Heart left ventricle (tissue), 16 donors: ENCODE results near the gene MEGF10. TPM values are rescaled to one million over a fixed set of nuclear protein-coding genes. Genes with fewer than 3 reads are reported as not detected.

Experiments used
- ATAC-seq, 4 donors: fragments of 200-7000 bp; cut with Tn5 transposase; one replicate each; pipeline ENCODE4 v1.9.1; 2020 to 2022; ENCODE audit warnings: moderate library complexity in 4 of 4, mild to moderate bottlenecking in 3 of 4, moderate number of reproducible peaks in 1 of 4
- DNase-seq, 5 donors: peaks; one replicate each; pipeline ENCODE4 v3.0.0-alpha.2; 2020
- H3K27ac ChIP-seq, 12 donors: fragments of 200-600 bp; sonication (generic) in 4 of 12; one replicate each; pipeline versions ENCODE4 v1.5.0 to v1.8.0; 2016 to 2022; ENCODE audit warnings: mild to moderate bottlenecking in 2 of 12
- H3K27me3 ChIP-seq, 9 donors: fragments of 200-600 bp; sonication (generic) in 2 of 9; one replicate each; pipeline versions ENCODE4 v1.5.1 to v1.8.0; 2016 to 2022; ENCODE audit warnings: mild to moderate bottlenecking in 3 of 9
- H3K36me3 ChIP-seq, 9 donors: fragments of 200-600 bp; sonication (generic) in 2 of 9; one replicate each; pipeline versions ENCODE4 v1.5.0 to v1.8.0; 2018 to 2022; ENCODE audit warnings: mild to moderate bottlenecking in 2 of 9
- H3K4me1 ChIP-seq, 12 donors: fragments of 200-600 bp; sonication (generic) in 4 of 12; one replicate each; pipeline versions ENCODE4 v1.5.0 to v1.8.0; 2016 to 2022; ENCODE audit warnings: mild to moderate bottlenecking in 3 of 12
- H3K4me3 ChIP-seq, 12 donors: fragments of 200-600 bp; sonication (generic) in 4 of 12; one replicate each; pipeline versions ENCODE4 v1.5.0 to v1.8.0; 2017 to 2022; ENCODE audit warnings: mild to moderate bottlenecking in 9 of 12, moderate library complexity in 4 of 12
- H3K9me3 ChIP-seq, 12 donors: fragments of 200-600 bp; sonication (generic) in 4 of 12; one replicate each; pipeline versions ENCODE4 v1.5.0 to v1.8.0; 2016 to 2022; ENCODE audit warnings: mild to moderate bottlenecking in 1 of 12
- CTCF ChIP-seq, 12 donors: fragments of 200-600 bp; sonication (generic) in 4 of 12; IDR thresholded peaks; one replicate each; pipeline versions ENCODE4 v1.5.0 to v1.8.0; 2018 to 2022; ENCODE audit warnings: antibody characterized with exemption in 12 of 12, mild to moderate bottlenecking in 5 of 12
- POLR2A ChIP-seq, 2 donors: fragments of 450-650 bp; IDR thresholded peaks; one replicate each; pipeline ENCODE4 v1.6.1; 2017; ENCODE audit warnings: antibody characterized with exemption in 2 of 2, mild to moderate bottlenecking in 2 of 2, moderate library complexity in 2 of 2
- WGBS, 4 donors: extraction: QIAGEN DNeasy Blood & Tissue Kit in 2 of 4; methylation state at CpG; one replicate each; pipeline versions ENCODE4 v1.1.5 to v1.1.7; 2013 to 2018; 5-methylcytosine and 5-hydroxymethylcytosine counted together
- intact Hi-C, 10 donors: fragments of 100-400 bp; cut with DNase I; formaldehyde crosslinking; loops; one replicate each; pipeline versions ENCODE4 v1.11.1 to v1.14.2; 2022
- polyA plus RNA-seq, 2 donors: library from polyadenylated mRNA; stranded (reverse); fragments of 200-250 nt; gene quantifications; one replicate each; pipeline ENCODE4 v1.2.3, GENCODE V29; 2013
- total RNA-seq, 9 donors: library from RNA; depleted of rRNA in 2 of 9; stranded (reverse); fragments of >200 nt in 2 of 9; fragmentation: NEBNext Ultra II Directional in 3 of 9; extraction: Animal tissue kit (Norgen Biotek cat#: 25700) in 3 of 9; gene quantifications; one replicate each; pipeline versions ENCODE4 v1.1.0 to v1.2.4, GENCODE V29; 2016 to 2023
- donor health status: ischemic (EF 13 %, LVEDD 7.1; RV severe dilation, severe dysfunction).
- donor health status: healthy with polysubstance abuse.
- donor health status: DM: no; HTN: yes; CAD: no.
- donor health status: DM: no; HTN: no; CAD: no.
- donor health status: ischemic (EF 25% LVEDD 6.9; RV normal size, moderate dysfunction).
- donor health status: ischemic (EF 25% LVEDD 5.7; RV mildly dilated, moderate dysfunction).
- donor health status: healthy.
- donor health status: DM: yes; HTN: yes; CAD: no.
- donor health status: ischemic (EF 35%, LVEDD 5.7; RV mildly dilated, moderate dysfunction).
- donor health status: nonischemic (EF 11% LVEDD 7.7; RV severe dilation, severe dysfunction).
- donor health status: DM: yes; HTN: yes; CAD: no.
- donor health status: PGD.
- donor health status: ischemic (EF 29% LVEDD 5.4; RV normal size, mild dysfunction).
- donor health status: nonischemic (EF 23%, LVEDD 6.1; RV moderate dilation, normal function).

The MEGF10 gene
- total and polyA plus RNA-seq, 11 donors = 0.04 to 1.3 (median 0.32) TPM

GRCh38 chr5:127321465-127321864 is 30.9 kb downstream of the MEGF10 start:
- Histone ChIP-seq H3K36me3 (no peaks in the 10 kb centered on the region), H3K4me3 (no peak overlapping the region), H3K27ac (no peak overlapping the region), H3K27me3 (no peaks in the 10 kb centered on the region), H3K4me1 (no peaks in the 10 kb centered on the region), H3K9me3 (no peaks in the 10 kb centered on the region)
- DNase-seq (no peak), ATAC-seq (no peak)
- TF ChIP-seq CTCF (IDR thresholded peaks at IDR 0.05) = no peak
- no peak for TF ChIP-seq POLR2A (IDR thresholded peaks at IDR 0.05)
- intact Hi-C loops = no loop called here
- 70 to 85% (median 79%) methylated on average over 2 of the region's 2 CpGs for WGBS, 4 donors

- WGBS, 4 donors = 80 to 94% (median 89%) methylated on average over 1 of the region's 1 CpG
- no peak for TF ChIP-seq POLR2A (IDR thresholded peaks at IDR 0.05)
- no peak for TF ChIP-seq CTCF (IDR thresholded peaks at IDR 0.05)
- no peaks in the 10 kb centered on the region for H3K4me1 ChIP-seq
These were observed 31.8 kb downstream of the MEGF10 start for GRCh38 chr5:127322403-127322802.

DNA sequence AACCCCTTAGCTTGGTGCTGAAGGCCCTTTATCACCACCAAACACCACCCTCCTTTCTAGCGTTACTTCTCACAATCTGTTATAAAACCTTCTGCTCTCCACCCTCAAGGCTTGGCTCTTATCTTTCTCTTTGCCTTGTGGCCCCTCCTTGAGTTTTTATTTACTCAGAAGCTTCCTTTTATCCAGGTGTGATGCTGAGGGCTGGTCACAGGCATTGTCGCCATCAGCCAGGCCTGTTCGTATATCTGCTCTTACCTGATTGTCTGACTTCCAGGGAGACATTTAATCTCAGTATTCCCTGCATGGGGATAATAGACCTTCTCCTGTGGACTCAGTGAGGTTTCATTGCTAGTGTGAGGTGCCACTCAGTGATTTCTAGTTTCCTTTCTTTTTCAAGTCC is 34.2 kb downstream of the MEGF10 start:
- no peak overlapping the region for H3K4me3 ChIP-seq
- H3K27me3 ChIP-seq = no peaks in the 10 kb centered on the region
- no peak for DNase-seq
- WGBS, 4 donors = 82 to 94% (median 90%) methylated on average over 3 of the region's 3 CpGs
- intact Hi-C loops = no loop called here
- no peaks in the 10 kb centered on the region for H3K9me3 ChIP-seq
- H3K4me1 ChIP-seq = no peaks in the 10 kb centered on the region
- no peak for ATAC-seq
- TF ChIP-seq POLR2A (IDR thresholded peaks at IDR 0.05) (no peak), CTCF (IDR thresholded peaks at IDR 0.05) (no peak)
- H3K27ac ChIP-seq = no peak overlapping the region
- no peaks in the 10 kb centered on the region for H3K36me3 ChIP-seq

More at GRCh38 chr5:127322403-127322802, 31.8 kb downstream of the MEGF10 start:
- Histone ChIP-seq H3K27ac (no peak overlapping the region), H3K36me3 (no peaks in the 10 kb centered on the region), H3K27me3 (no peaks in the 10 kb centered on the region), H3K4me3 (no peak overlapping the region), H3K9me3 (no peaks in the 10 kb centered on the region)
- ATAC-seq (no peak), DNase-seq (no peak)
- intact Hi-C loops = no loop called here

DNA sequence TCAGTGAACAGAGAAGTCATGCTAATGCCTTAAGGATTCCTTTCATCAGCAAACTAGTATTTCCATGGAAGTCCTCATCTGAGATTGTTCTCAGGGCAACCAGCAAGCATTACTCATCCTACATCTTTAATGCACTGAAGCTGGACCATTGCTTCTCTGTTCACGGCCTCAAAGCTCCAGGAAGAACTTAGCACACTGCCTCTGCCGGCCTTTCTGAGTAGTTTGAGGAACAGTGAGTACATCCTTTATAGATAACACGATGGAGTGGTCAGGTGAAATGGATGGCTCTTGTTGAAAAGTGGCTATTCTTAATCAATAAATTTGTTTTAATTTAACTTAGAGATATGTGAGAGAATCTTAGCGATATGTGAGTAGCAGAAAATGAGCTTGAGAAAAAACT is 35.8 kb downstream of the MEGF10 start:
- no peak for DNase-seq
- H3K27me3 ChIP-seq = no peaks in the 10 kb centered on the region
- no peak overlapping the region for H3K4me3 ChIP-seq
- H3K27ac ChIP-seq = no peak overlapping the region
- TF ChIP-seq POLR2A (IDR thresholded peaks at IDR 0.05) (no peak), CTCF (IDR thresholded peaks at IDR 0.05) (no peak)
- intact Hi-C loops = no loop called here
- no peak for ATAC-seq
- H3K36me3 ChIP-seq = no peaks in the 10 kb centered on the region
- no peaks in the 10 kb centered on the region for H3K9me3 ChIP-seq
- no peaks in the 10 kb centered on the region for H3K4me1 ChIP-seq
- whole genome bisulfite sequencing, 4 donors = 57 to 69% (median 64%) methylated on average over 4 of the region's 4 CpGs
